Activated naive CD4-positive, alpha-beta T cell treated with anti-CD3 and anti-CD28 coated beads for 36 hours (primary cell): Measurements from ENCODE around the gene DTX2. TPM values are rescaled to one million over a fixed set of nuclear protein-coding genes. Genes with fewer than 3 reads are reported as not detected.

Experiments used
- total RNA-seq, 2 experiments: library from RNA; stranded (reverse); gene quantifications; one replicate each; pipeline ENCODE4 v1.2.3, GENCODE V29; 2021

The DTX2 gene
- total RNA-seq, 2 experiments from 2014 or later = 17.9 to 22.0 TPM

Other genes starting within 250 kb of the DTX2 start
- 100 to 1,000 TPM; 106 to 115 TPM for gene HSPB1, start 159.0 kb upstream of the DTX2 start, total RNA-seq
- 10 to 100 TPM; 95.3 to 96.9 TPM for gene YWHAG, start 102.7 kb upstream of the DTX2 start, total RNA-seq
- gene SSC4D, start 52.0 kb upstream of the DTX2 start, total RNA-seq = under 1 TPM; 0.57 to 0.62 TPM
- gene ZP3, start 36.8 kb upstream of the DTX2 start, total RNA-seq = 10 to 100 TPM; 26.6 to 32.6 TPM
- under 1 TPM in 1 of 2 experiments, not detected in 1; 0.52 TPM for gene UPK3B, start 48.8 kb downstream of the DTX2 start, total RNA-seq
- under 1 TPM in 1 of 2 experiments, not detected in 1; 0.12 TPM for gene SPDYE16, start 81.6 kb downstream of the DTX2 start, total RNA-seq
- gene POMZP3, start 165.6 kb downstream of the DTX2 start, total RNA-seq = 10 to 100 TPM; 34.4 to 38.7 TPM